Prostate gland (tissue), 2 donors: ENCODE measurements around the gene GALNT2.

ENCODE experiments used
- POLR2A ChIP-seq: fragments of 450-650 bp; IDR thresholded peaks from one replicate; pipeline ENCODE4 v1.6.1; 2016; ENCODE audit warnings: antibody characterized with exemption, mild to moderate bottlenecking
- POLR2AphosphoS5 ChIP-seq: sonication (generic); formaldehyde crosslinking; IDR thresholded peaks from one replicate; pipeline ENCODE4 v1.6.1; 2017; ENCODE audit warnings: antibody characterized with exemption
- TF ChIP-seq, protein P1 (sequence below), 4 experiments: fragments of 200-600 bp in 2 of 4; fragments of 450-650 bp in 2 of 4; sonication (generic) in 2 of 4; IDR thresholded peaks; 1 replicate in 3 of 4; 2 replicates in 1 of 4; pipeline ENCODE4 v1.5.1; 2016 to 2019; ENCODE audit warnings: antibody characterized with exemption in 4 of 4, mild to moderate bottlenecking in 2 of 4, moderate library complexity in 2 of 4

DNA sequence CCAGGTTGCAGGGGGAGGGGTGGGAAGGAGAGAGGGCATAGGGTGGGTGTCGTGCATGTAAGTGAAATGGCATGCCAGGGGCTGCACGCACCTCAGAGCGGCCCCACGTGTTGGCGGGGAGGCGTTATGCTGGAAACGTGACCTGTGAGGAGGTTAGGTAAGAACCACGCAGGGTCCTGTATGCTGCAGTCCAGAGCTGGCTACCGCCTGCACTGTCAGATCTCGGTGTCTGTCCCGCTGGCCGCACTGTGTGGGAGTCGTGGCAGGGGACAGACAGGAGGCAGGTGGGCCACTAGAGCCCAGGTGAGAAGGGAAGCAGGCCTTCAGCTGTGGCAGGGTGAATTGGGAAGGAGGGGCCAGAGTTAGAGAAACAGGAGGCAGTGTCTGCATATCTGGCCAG is 79.7 kb downstream of the GALNT2 start:
- TF ChIP-seq, protein P1, sequence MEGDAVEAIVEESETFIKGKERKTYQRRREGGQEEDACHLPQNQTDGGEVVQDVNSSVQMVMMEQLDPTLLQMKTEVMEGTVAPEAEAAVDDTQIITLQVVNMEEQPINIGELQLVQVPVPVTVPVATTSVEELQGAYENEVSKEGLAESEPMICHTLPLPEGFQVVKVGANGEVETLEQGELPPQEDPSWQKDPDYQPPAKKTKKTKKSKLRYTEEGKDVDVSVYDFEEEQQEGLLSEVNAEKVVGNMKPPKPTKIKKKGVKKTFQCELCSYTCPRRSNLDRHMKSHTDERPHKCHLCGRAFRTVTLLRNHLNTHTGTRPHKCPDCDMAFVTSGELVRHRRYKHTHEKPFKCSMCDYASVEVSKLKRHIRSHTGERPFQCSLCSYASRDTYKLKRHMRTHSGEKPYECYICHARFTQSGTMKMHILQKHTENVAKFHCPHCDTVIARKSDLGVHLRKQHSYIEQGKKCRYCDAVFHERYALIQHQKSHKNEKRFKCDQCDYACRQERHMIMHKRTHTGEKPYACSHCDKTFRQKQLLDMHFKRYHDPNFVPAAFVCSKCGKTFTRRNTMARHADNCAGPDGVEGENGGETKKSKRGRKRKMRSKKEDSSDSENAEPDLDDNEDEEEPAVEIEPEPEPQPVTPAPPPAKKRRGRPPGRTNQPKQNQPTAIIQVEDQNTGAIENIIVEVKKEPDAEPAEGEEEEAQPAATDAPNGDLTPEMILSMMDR (IDR thresholded peaks at IDR 0.05) = no peak
- TF ChIP-seq POLR2A = no peak
- no peak for TF ChIP-seq POLR2AphosphoS5
